H1 (cell line): ENCODE data around the gene VGF. TPM values are rescaled to one million over a fixed set of nuclear protein-coding genes. Genes with fewer than 3 reads are reported as not detected.
A peak's percentile ranks its signal among the peaks of the same experiment; 100 is the strongest.

ENCODE experiments used
- ASH2L ChIP-seq: fragments of 200-600, 300-600 bp; sonication (generic); IDR thresholded peaks from one replicate; pipeline ENCODE4 v1.7.1; 2017; ENCODE audit warnings: low read length
- CHD1 ChIP-seq: IDR thresholded peaks from 2 replicates; pipeline ENCODE4 v1.6.1; 2012; ENCODE audit warnings: low read depth, low read length, improper control_type of control experiment
- CHD7 ChIP-seq: fragments of 300-600 bp; sonication (generic); IDR thresholded peaks from 2 replicates; pipeline ENCODE4 v1.7.1; 2012; ENCODE audit warnings: low read length, moderate library complexity, mild to moderate bottlenecking, inconsistent platforms; ENCODE audit not compliant: insufficient replicate concordance
- MAX ChIP-seq: IDR thresholded peaks from 2 replicates; pipeline ENCODE4 v1.6.1; 2012; ENCODE audit warnings: inconsistent platforms
- PHF8 ChIP-seq: fragments of 200-600 bp; sonication (generic); conservative IDR thresholded peaks from 2 replicates; pipeline ENCODE4 v1.7.1; 2012; ENCODE audit warnings: low read depth, mild to moderate bottlenecking, inconsistent platforms, low read length, moderate library complexity
- RNF2 ChIP-seq: fragments of 200-900, 300-1000 bp; sonication (generic); IDR thresholded peaks from 2 replicates; pipeline ENCODE4 v1.7.1; 2016; ENCODE audit warnings: borderline replicate concordance, low read depth, mild to moderate bottlenecking, antibody characterized with exemption, low read length; ENCODE audit not compliant: poor library complexity, severe bottlenecking; ENCODE audit errors: missing control alignments
- SIRT6 ChIP-seq: IDR thresholded peaks from one replicate; pipeline ENCODE4 v1.7.1; 2012; ENCODE audit warnings: low read length, inconsistent platforms
- SP2 ChIP-seq: IDR thresholded peaks from 2 replicates; pipeline ENCODE4 v1.6.1; 2012; ENCODE audit warnings: mild to moderate bottlenecking, low read length, inconsistent platforms
- SRF ChIP-seq: IDR thresholded peaks from 2 replicates; pipeline ENCODE4 v1.6.1; 2011; ENCODE audit warnings: mild to moderate bottlenecking, low read depth, low read length, moderate library complexity
- polyA plus RNA-seq, 7 experiments: library from polyadenylated mRNA; depleted of rRNA in 3 of 7; stranded (reverse) in 5 of 7; unstranded in 2 of 7; fragments of >200 nt in 5 of 7; fragments of 200-250 nt in 2 of 7; gene quantifications; 1 replicate in 5 of 7; 2 replicates in 1 of 7; 4 replicates in 1 of 7; pipeline versions ENCODE4 v1.2.1 to v1.2.3, GENCODE V29; 2011 to 2013; ENCODE audit warnings: missing spikeins in 2 of 7, mixed read lengths in 2 of 7
- total RNA-seq: library from RNA; stranded (reverse); fragmentation: NEBNext Ultra II Directional; extraction: Animal tissue kit (Norgen Biotek cat#: 25700); gene quantifications from 2 replicates; pipeline ENCODE4 v1.2.1, GENCODE V29; 2021
- TF ChIP-seq, protein P1 (sequence below): IDR thresholded peaks from 2 replicates; pipeline ENCODE4 v1.6.1; 2011; ENCODE audit warnings: low read depth, mild to moderate bottlenecking, low read length; ENCODE audit not compliant: insufficient read depth

Gene VGF
- total and polyA plus RNA-seq, 2 of the 8 experiments (the other 6 are each of a cell fraction or from before 2014, with no cell fraction given), result 1.6 to 7.0 TPM

DNA sequence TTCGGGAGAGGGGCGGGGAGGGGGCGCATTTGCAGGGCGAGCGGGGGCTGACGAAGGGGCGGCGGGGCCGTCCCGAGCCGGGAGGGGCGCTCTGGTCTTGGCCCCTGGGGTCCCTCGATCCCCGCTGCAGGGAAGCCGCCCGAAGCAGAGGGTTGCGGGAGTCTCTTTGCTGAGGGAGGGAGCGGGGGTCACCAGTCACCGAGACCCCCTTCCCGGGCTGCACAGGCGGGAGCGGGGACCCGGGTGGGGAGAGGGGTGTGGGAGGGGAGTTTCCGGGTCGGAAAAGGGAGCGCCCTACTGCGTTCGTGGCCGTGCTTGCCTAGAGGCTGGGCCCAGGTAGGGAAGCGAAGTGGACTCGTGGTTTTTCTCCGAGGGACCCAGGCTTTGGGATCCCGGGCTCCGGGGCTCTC lies 10.7 kb downstream of the VGF start (continued):
- TF ChIP-seq CHD7, result no peak
- peak; percentile 24 for TF ChIP-seq ASH2L
- TF ChIP-seq PHF8, result peak; percentile 48; the same call in 1 of the 2 replicates
- no peak for TF ChIP-seq SRF
- no peak for TF ChIP-seq MAX
- TF ChIP-seq, protein P1, sequence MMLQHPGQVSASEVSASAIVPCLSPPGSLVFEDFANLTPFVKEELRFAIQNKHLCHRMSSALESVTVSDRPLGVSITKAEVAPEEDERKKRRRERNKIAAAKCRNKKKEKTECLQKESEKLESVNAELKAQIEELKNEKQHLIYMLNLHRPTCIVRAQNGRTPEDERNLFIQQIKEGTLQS, result no peak
- no peak for TF ChIP-seq CHD1
- TF ChIP-seq SIRT6, result no peak
- TF ChIP-seq SP2, result no peak
- no peak for TF ChIP-seq RNF2
